ENCODE measurements around the gene TMEM129.

TMEM129 gene

DNA sequence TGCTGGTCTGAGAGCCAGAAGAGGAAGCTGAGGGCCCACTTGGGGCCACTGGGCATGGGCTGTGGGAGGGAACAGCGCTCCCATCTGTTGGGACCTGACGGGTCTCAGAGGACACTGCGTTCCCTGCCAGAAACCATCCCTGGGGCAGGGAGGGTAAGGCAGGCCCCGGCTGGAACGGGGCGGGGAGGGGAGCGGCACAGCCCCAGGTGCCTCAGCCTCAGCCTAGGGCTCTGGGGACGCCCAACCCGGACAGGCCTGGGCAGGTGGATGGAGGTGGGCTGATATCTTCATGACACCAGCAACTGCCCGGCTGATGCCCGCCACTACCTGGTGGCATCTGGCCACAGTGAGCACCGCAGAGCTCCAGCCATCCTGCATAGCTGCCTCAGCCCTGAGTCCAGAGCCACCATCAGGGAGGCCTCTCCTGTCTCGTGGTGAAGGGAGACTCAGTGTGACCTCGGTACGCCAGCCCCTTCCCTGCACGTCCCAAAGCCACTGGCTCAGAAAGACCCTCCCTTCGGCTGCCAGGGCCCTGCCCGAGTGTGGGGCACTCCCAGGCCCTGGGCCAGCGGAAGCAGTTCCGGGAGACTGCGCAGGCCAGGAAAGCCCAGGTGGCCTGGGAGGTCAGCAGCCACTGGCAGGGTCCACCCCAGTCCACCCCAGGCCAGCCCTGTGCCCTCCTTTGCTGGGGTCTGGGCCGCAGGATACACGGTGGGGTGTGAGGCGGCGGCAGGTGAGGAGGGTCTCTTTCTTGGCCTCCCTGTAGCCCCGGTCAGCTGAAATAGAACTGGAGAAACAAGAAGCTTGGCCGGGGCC lies 37.4 kb upstream of the TMEM129 start:
- no peak for DNase-seq (ENCODE audit: low read depth)

DNA sequence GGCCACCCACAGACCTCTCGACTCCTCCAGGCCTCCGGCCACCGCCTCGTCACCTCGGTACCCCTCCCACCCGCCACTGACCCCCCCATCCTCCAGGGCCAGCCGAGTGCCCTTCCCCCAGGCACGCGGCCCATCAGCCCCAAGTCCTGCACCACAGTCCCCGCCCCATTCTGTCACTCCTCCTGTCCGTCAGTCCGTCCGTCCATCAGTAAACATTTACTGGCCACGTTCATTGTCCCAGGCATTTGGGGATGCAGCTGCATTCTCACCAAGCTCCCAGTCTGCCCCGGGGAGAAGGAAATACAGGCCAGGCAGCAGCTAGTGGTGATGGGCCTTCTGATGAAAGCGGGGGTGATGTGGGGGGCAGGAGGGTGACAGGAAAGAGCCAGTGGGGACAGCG lies 36.7 kb upstream of the TMEM129 start:
- DNase-seq (ENCODE audit: low read depth): no peak

DNA sequence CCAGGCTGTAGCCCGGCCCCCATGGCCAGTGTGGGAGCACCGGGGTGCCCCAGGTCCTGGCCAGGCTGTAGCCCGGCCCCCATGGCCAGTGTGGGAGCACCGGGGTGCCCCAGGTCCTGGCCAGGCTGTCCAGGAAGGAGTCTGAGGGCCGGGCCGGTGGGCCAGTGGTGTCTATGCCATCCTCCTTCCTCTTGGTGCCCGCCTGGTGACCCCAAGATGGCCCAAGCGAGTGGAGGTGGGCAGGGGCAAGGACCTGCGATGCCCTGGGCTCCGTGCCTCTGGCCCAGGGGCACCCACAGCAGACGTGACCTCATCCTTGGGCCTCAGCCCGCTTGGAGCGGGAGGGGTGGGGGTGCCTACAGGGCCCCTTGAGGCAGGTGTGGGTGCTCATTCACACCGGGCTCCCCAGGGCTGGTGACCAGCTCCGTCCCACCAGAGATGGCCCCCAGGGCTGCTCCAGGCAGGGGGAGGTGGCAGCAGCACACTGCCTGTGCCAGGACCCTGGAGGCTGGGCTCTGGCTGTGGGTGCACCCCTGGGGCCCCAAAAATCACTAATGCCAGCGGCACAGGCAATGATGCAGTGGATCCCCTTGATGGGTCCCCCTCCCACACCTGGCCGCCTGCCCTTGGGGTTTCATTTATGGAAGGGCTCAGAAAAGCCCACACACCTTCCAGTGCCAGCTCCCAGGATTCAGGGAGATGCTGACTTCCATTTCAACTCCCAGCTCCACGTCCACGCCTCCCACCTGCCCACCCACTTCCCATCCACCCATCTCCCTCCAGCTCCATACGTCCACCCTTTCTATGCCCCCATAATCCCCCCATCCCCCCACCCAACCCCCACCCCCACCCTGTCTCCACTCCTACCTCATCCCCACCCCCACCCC lies 36.0 kb upstream of the TMEM129 start:
- no peak for DNase-seq (ENCODE audit: low read depth)

DNA sequence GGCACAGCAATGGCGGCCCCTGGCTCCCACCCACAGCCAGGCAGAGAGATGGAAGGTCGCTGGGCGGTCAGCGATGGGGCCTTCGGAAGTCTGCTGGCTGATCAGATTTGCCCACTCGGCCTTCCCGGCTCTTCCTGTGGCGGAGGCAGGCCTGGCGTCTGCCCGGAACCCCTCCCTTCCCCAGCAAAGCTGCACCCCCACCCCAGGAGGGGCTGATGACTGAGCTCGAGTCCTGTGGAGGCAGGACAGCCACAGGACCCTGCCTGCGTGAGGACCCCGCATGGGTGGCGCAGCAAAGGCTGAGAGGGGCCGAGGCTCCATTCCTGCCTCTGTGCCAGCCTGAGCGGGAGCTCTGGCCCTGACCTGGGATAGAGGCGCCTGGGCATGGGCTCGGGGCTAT lies 35.0 kb upstream of the TMEM129 start:
- DNase-seq (ENCODE audit: low read depth): no peak

DNA sequence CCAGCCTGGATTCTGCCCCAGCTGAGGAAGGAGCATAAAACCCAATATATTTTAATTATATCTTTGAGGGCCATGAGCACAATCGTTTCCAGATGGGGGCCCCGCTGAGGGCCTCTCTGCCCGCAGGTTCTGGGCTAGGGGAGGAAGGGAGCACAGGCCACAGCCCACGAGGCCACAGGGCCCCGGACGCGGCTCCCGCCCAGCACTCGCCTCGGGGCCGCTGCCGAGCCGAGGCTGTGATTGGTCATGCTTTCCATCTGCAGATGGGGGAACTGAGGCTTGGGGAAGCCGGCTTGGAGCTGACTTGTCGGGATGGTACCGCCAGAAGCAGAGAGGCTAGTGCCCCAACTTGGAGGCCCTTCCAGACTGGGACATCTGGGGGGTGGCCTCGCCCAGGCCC lies 34.2 kb upstream of the TMEM129 start:
- DNase-seq (ENCODE audit: low read depth): no peak

DNA sequence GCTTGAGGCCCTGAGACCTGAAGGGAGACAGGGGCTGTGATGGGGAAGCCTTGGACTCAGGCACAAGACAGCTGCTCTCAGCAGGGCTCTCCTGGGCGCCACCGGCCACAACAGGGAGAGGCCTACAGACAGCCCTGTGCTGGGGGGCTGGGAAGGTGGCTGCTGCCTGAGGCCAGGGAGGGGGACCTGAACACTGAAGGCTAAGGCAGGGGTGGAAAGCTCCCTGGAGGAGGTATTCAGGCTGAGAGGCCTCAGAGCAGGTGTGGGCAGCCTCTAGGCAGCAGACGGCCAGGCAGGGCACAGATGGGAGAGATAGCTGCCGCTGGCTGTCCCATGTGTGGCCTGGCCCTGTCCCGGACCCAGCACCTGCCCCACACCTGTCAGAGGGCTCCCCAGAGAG lies 33.2 kb upstream of the TMEM129 start:
- DNase-seq (ENCODE audit: low read depth): no peak

DNA sequence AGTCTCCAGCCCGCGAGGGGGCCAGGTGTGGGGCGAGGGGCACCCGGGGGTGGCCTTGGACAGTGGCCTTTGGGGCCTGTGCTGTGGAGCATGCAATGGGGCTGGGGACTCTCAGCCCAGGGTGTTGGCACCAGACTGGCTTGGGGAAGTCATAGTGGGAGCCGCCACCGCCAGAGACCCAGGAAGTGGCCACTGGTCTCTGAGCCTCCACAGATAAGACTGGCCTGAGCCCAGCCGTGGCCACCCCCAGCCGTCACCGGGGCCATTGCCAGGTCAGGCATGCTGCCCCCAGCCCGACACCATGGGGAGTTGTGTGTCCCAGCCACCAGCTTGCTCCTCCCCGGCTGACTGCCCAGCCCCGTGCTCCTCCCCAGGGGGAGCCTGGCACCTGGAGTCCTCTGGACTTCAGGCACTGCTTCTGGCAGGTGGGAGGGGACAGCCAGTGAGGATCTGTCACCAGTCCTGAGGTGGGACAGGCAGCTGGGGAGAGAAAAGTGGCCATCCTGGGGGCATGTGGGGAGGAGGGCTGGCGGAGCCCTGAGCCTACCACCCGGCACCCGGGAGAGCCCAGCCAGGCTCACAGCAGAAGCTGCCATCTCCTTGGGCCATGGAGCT lies 32.7 kb upstream of the TMEM129 start:
- no peak for DNase-seq (ENCODE audit: low read depth)

DNA sequence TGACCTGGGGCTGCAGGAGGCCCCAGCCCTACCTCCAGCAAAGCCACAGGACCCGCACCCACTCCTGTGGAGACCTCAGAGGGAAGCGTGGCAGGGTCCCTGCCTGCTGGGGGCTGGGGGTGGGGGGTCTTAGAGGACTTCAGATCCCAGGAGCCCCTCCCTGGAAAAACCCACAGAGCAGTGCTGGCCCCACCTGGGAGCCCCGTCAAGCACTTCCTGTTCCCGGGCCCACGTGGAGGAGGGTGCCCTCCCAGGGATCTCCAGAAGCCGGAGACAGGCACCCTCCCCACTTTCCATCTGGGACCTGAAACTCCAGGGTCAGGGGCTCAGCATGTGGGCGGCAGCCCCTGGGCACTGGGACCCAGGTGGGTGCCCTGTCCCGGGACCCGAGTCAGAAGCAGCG lies 32.2 kb upstream of the TMEM129 start:
- no peak for DNase-seq (ENCODE audit: low read depth)

DNA sequence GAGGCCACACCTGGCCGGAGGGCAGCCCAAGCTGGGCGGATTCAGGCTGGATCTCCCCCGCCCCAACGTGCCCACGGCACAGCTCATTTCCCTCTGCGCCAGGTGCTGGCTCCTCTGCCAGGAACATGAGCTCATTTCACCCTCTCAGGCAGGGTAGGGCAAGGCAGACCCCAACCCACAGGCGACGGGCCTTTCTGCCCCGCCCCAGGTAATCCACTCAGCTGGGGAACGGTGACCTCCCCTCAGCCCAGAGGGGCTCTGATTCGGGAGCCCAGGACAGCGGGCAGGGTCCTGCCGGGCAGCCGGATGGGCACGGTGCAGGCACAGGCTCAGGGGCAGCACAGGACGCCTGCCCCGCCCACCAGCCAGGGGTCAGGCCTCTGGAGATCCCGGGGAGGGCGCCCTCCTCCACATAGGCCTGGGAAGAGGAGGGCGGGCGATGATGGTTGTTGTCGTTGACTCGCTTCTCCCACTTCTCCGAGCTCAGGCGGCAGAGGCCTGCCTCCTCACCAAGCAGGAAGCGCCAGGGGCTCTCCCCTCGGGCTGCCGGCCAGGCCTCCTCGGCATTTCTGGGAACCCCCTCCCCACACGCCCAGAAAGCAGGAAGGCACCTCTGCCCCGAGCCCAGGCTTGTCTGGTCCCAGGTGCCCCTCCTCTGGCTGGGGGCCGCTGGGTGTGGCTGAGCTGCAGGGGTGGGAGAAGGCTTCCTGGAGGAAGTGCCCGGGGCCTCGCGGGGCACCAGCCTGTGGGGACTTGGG lies 31.3 kb upstream of the TMEM129 start:
- peak; percentile 55 for DNase-seq (ENCODE audit: low read depth)

DNA sequence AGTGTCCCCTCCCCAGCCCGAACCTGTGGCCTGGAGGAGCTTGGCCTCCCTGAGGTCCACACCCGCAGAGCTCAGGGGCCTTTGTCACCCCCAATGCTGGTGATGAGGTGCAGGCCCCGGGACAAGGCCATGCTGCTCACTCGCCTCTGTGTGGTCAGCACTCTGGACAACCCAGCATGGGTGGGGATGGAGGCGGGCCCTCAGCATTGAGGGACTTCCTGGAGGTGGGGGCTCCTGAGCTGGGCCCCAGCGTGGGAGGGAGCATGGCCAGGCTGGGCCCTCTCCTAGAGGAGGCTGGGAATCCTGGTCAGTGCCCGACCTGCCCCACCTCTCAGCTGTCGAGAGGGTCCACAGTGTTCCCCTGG lies 30.8 kb upstream of the TMEM129 start:
- no peak for DNase-seq (ENCODE audit: low read depth)

DNA sequence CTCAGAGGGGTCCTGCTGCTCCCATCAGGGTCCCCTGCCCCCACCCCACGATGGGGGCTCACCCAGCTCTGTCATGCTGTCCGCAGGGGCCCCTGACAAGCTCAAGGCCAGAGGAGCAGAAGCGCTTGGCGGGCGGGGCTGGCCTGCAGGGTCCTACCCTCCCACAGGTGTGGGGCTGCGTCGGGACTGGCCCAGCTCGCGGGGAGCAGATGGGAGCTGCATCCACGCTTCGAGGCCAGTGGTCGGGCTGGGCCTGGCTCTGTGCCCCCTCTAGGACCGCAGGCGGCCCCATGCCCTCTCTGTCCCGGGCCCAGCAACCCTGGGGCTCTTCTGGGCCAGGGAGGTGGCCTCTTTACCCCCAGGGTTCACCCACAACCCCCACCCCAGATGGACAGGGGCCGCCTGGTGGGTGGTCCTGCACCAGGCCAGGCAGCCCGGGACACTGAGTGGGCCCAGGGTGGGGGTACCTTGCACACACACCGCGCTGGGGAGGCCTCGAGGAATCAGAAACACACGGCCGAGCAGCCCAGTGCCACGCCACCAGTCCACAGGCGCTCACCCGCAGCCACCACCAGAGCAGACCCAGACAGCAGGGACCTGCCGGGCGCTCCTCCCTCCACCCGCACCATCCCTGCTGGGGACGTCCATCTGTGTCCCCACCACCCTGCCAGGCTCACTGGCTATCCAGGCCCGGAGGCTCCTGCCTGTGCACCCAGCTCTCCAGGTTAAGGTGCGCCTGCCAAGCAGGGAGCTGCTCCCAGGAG lies 30.2 kb upstream of the TMEM129 start:
- no peak for DNase-seq (ENCODE audit: low read depth)

DNA sequence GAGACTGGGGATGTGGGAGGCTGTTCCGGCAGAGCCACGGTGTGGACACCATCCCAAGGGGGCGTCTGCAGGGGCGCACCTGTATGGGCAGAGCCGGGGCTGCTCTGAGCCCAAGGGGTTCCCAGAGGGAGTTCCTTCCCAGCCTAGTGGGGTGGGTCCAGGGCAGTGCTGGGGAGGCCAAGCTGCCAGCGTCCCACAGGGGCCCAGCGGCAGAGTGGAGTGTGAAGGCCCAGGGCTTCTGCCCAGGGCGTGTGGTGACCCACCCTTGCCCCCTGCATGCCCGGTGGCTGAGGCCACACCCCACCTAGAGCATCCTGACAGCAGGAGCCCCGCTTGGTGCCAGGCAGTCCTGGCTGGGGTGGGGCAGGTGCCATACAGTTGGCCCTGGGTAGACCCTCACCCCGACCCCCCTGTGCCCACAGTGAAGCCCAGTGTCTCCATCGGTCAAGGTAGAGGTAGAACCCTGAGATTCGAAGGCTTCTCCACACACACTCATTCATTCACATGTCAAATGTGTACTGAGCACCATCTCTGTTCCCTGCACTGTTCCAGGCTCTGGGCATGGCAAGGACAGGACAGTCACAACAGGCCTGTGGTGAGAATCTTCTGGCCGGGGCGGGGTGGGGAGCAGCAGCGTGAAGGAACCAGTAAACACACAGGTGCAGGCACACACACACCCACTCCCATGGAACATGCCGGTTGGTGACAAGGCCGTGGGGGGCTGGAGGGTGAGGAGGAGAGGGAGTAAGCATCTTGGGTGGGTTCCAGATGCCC lies 29.4 kb upstream of the TMEM129 start:
- DNase-seq (ENCODE audit: low read depth): no peak

DNA sequence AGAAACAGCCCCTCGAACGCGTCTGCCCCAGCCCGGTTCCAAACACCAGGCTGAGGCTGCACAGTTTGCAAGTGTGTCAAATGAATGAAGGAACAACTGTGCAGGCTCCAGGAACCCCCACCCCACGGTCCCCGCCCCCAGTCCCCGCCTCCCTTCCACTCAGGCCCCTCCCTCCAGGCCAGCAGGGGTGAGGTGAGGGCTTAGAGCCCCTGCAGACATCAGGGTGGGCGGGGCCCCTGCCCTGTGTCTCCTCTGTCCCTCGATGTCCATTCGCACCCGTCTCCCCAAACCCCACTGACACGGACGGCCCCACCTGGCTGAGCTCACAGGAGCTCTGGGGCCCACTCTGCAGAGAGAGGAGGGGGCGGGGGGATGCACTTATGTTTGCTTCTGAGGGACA lies 28.7 kb upstream of the TMEM129 start:
- DNase-seq (ENCODE audit: low read depth): no peak

DNA sequence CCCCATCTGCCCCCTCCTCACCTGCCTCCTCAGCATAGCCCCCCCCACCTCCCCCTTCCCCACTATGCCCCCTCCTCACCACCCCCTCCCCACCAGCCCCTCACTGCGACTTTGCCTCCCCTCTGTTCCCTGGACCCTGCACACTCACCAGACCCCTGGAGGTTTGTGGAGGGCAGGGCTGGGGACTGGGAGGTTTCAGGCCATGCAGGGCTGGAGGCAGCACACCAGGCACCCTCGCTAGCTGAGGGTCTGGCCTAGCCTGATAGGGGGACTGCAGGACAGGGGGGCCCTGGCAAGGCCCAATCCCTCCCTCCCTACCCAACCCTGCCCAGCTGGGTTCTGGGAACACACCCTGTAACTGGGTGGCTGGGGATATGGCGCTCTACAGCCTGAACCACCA lies 28.2 kb upstream of the TMEM129 start:
- no peak for DNase-seq (ENCODE audit: low read depth)

DNA sequence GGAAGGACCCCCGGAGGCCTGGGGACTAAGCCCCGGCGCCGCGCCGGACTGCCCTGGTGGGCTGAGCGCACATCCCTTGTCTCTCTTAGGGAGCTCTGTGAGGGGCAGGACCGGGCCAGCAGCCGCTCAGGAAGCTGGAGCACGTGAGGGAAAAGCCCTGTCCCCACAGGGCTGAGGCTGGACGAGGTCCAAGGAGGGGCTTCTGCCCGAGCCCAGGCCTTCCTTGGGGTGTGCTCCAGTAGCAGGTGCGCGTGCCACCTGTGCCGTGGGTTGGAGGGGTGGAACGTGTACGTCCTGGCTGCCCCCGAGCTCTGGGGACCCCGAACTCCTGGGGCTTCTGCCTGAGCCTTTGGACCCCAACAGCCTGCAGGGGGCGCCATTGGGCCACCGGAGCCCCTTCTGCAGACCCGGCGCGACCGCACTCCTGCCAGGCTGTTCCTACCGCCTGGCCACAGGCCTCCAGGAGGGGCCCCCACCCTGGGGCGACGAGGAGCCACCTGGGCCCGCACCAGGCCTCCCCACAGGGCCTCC lies 27.4 kb upstream of the TMEM129 start:
- DNase-seq (ENCODE audit: low read depth): peak; percentile 53

DNA sequence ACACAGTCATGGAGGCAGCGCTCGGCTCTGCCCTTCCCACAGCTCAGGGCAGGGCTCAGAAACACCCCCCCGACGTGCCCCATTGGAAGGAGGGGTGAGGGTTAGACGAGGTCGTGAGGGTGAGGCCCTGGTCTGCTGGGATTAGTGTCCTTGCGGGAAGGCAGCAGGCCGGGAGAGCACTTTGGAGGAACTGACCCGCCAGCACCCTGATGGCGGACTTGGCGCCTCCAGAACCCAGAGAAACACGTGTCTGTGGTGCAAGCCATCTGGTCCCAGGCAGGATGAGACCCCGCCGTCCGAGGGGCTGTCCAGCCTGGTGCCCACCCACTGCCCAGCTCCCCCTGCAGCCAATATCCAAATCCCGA lies 26.5 kb upstream of the TMEM129 start:
- DNase-seq (ENCODE audit: low read depth): no peak

DNA sequence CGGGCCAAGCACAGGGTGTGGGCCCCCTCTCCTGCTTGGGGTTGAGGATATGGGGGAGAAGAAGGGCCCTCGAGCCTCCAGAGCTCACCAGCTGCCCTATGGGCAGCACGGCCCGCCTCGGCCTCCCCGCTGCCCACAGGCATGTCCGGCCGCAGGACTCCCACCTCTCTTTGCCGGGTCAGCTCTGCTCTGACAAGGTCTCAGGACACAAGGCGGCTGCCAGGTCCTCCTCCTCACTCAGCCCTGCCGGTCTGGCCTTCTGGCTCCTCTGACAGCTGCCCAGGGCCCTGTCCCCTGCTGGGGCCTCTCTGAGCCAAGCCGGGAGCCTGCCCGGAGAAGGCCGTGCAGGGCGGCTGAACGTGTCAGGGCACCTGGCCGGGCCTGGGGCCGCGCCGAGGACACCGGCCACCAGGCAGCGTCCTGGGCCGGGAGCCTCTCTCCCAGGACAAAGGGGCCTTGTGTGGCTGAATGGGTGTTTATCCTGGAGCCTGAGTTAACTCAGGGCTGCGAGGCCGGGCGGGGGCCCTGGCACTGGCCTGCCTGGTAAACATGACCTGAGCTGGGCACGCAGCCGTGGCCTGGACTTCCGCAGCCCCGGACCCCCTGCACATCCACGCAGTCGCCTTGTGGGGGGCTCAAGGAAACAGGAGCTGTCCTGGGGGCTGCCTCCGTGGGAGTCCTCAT lies 25.9 kb upstream of the TMEM129 start:
- no peak for DNase-seq (ENCODE audit: low read depth)

DNA sequence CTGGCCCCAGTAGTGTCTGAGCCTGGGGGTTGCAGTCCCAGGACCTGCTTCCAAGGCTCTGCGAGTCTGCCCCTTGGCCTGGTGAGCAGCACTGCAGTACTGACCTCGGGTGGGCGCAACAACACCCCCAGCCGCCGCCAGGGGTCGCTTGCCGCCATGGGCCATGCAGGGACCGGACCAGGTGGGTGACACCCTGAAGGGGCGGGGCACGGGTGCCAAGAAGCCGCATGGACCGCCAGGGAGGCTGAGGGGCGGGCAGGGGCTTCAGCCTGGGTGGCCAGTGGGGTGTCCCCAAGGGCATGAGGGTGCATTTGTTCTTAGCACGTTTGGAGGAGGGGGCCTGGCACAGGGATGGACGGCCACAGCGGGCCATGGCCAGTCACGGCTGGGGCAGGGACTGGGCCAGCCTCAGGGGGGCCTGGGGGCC lies 25.2 kb upstream of the TMEM129 start:
- peak; percentile 48 for DNase-seq (ENCODE audit: low read depth)

DNA sequence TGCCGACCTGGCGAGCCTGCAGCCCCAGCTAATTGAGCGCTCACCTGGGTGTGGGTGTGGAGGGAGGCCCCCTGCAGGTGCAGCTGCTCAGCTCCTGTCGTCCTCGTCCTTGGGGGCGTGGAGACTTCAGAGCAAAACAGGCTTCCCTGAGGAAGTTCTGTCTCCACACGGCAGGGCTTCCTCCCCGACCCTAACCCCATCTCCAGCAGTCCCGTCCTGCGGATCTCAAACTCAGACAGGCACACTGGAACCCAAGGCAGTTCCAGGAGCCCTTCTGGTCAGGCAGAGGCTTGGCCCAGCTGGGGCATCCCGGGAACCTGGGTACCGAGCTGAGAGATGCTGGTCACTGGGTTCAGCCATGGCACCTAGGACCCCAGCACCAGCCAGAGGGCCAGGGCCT lies 24.6 kb upstream of the TMEM129 start:
- DNase-seq (ENCODE audit: low read depth): no peak

DNA sequence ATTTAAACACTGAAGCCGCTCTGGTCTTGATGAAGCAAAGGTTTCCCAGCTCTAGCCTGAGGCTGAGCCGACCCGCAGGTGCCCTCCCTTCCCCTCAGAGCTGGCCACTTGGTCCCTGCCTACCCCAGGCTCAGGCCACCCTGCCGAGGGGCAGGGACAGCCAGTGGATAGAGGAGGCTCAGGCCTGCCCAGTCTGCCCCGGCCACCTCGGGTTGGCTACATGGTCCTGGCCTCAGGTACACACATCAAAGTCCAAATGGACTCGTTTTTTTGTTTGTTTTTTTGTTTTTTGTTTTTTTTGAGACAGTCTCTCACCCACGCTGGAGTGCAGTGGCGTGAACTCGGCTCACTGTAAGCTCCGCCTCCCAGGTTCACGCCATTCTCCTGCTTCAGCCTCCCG lies 24.0 kb upstream of the TMEM129 start:
- DNase-seq (ENCODE audit: low read depth): no peak

Measured in amniotic epithelial cell (primary cell).